HG03342 (cell line): ENCODE measurements around the gene SIGMAR1.
A peak's percentile ranks its signal among the peaks of the same experiment; 100 is the strongest.

Experiments used
- ATAC-seq: cut with Tn5 transposase; IDR thresholded peaks from one replicate; pipeline ENCODE4 v1.9.1; 2021; ENCODE audit warnings: mild to moderate bottlenecking, moderate library complexity; ENCODE audit not compliant: unreplicated experiment

SIGMAR1 gene

DNA sequence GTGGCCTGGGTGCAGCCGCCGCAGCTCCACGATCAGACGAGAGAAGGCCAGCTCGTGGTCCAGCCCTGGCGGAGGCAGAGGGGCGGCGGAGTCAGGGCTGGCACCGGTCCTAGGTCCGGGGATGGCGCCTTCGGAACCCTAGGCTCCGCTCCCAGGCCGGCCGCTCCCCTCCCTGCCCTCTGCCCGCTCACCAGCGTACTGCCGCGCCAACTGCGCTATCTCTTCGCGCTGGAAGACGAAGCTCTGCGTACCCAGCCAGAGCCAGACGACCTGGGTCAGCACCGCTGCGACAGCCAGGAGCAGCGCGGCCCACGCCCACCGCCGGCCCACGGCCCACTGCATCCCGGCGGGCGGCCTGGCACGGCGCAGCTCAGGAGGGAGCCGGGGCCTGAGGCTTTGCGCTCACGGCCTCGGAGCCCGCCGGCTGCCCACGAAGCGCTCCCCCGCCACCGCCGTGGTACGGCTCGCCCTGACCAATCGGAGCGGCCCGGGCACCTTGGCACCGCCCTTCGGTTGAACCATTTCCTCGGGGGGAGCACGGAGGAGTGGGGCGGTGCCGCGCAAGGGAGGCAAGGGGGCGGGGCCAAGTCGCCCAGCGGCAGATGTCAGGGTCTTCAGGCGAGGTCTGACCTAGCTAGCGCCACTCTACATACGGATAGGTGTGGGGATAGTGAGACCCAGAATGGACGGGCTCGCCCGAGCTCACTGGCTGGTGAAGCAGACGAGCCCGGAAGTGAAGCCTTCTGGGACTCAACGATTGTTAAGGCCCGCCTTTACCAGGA, at the start of gene SIGMAR1:
Gene SIGMAR1 (minus strand): TSS at position 432 of the 782 bp plus-strand sequence. CDS start 90 bp downstream, at position 342.
- ATAC-seq: peak; percentile 85

DNA sequence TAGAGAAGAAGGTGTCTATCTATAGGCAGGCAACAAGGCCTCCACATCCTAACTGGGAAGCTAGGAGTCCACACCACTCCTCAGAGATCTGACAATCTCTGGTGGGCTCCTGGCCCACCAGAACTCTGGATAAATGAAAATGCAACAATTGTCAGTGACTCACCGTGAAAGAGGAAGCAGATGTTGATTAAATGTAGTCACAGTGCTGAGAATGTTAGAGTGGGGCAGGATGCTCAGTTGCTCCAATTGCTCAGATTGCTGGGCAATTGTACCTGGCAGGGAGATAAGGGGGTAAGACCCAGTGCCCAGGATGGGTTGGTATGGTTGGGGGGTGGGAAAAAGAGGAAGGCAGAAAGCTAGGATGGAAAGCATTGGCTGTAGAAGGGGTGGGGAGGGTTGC, 49.1 kb upstream of the SIGMAR1 start:
- ATAC-seq: no peak

DNA sequence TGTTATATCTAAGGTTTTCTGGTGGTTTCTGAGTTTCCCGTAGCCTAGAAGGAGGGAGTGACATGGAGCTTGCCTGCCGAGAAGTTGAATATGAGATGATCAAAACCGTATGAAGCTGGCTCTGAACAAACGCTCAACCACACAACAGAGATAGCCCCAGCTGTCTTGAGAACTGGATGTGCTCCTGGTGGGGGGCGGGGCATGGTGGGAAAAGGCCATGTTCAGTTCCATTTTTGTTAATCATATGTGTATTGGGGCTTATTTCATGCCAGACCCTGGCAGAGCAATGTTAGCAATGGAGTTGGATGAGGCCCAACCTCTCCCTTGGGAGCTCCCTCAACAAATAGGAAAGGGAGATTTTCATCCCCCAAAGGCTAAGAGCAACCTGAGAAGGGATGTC, 48.6 kb upstream of the SIGMAR1 start:
- no peak for ATAC-seq

DNA sequence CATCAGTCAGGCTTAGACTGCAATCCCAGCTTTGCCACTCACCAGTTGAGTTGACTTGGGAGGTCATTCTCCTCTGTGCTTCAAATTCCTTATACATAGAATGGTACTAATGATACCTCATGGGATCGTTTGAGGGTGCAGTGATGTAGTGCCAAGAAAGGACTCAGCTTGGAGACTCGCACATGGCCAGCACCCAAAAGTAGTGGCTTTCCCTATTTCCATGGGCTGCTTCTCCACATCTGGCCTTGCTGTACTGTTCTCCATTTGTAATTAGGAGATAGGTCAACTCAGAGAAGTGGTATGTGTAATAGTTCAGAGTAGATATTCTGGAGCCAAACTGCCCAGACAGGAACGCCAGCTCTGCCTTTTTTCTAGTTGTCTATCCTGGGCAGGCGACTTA, 48.0 kb upstream of the SIGMAR1 start:
- no peak for ATAC-seq

DNA sequence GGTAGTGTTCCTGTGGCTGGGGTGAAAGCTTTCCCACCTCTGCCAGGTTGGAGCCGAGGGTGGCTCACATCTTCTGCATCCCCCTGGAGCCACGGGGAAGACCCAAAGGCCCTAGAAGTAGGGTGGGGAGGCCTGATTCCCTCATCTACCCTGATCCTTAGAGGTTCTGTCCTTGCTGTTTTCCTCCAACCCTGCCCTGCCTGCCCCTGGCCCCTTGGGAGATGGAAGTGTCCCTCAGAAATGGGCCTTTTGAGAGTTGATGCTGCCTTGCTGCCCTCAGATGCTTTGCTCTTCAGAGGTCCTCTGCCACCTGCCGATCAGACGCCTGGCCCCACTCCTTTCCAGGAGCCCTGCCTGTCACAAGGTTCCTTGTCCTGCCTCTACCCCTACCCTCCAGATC, 47.2 kb upstream of the SIGMAR1 start:
- no peak for ATAC-seq

DNA sequence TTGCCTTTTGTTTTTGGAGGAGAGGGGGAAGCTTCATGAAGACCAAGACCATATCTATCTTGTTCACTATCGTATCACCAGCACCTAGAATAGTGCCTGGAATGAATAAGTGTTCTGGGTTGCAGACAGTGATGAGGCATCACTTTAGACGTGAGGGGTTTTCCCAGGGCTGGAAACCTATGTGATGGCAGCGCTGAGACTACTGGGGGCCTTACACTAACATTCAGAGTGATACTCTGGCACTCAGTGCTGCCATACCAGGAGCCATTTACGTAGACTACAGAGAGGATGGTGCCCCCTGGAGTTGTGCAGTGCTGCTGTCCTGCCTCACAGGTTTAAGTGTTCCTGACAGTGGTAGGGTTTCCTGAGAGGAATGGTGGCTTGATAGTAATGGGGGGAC, 46.6 kb upstream of the SIGMAR1 start:
- no peak for ATAC-seq

DNA sequence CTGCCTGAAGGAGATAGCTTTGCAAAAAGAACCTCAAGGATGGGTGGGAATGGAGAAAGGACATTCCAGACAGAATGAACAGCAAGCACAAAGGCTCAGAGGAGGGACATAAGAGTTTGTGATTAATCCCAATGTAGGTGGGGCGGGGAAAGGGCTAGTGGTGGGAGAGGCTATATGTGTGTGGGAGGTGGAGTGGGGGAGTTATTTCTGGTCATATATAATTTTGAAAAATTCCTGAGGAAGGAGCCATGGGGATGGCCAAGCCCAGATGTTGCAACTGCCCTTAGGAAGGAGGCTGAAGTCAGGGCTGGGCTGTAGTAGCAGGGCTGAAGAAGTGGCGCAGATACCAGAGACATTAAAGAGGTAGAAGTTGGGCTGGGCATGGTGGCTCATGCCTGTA, 38.3 kb upstream of the SIGMAR1 start:
- no peak for ATAC-seq

DNA sequence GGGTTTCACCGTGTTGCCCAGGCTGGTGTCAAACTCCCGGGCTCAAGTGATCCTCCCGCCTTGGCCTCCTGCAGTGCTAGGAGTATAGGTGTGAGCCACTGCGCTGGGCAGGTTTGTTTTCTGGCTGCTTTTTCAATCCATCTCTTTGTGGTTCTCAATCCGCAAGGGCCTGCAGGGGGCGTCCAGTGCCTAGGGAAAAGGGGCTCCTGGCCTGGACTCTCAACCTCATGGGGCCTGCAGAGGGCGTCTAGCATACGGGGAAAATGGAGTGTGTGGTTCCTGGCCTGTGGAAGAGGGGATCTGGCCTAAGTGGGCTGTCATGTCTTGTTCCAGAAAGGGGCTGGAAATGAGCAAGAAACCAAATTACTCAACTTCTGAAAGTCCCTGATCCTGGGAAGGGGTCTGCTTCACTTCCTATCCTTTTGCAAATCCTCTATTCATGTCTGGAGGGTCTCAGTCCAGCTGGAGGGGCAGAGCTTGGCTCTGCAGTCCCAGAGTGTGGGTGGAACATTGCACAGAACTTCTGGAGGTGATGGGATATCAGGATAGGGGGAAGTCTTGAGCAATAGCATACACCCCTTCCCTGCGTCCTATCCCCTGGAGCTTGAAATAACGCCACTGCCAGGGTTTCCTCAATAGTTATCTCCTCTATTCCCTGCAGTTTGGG, 37.6 kb upstream of the SIGMAR1 start:
- no peak for ATAC-seq

DNA sequence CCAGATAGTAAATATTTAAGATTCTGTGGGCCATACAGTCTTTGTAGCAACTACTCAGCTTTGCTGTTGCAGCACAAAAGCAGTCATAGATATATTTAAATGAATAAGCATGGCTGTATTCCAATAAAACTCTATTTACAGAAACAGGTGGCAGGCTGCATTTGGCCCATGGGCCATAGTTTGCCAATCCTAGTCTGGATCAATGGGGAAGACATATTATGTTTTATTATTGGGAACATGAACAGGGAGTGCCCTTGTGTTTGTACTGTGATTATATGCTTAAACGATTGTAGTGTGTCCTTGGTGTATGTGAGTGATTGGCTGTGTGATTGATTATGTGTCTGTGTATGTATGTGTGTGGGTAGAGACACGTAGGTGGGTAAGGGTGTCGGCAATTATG, 36.9 kb upstream of the SIGMAR1 start:
- ATAC-seq: no peak

DNA sequence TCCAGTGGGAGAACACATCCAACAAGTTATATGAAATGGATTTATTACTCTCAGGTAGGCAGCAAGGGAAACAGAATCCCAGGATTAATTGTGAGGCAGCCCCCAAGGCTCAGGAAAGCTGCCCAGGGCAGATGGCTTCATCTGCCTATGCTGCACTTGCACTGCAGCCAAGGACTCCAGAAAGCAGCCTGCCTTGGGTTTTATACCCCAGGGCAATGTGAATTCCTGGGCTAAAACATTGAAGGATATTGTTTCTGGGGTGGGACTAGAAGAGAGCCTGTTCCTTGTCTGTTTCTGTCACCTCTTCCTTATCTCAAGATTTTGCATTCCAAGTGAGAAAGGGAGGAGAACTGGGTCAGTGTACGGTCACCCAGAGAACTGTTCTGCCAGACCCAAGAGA, 33.7 kb upstream of the SIGMAR1 start:
- no peak for ATAC-seq

DNA sequence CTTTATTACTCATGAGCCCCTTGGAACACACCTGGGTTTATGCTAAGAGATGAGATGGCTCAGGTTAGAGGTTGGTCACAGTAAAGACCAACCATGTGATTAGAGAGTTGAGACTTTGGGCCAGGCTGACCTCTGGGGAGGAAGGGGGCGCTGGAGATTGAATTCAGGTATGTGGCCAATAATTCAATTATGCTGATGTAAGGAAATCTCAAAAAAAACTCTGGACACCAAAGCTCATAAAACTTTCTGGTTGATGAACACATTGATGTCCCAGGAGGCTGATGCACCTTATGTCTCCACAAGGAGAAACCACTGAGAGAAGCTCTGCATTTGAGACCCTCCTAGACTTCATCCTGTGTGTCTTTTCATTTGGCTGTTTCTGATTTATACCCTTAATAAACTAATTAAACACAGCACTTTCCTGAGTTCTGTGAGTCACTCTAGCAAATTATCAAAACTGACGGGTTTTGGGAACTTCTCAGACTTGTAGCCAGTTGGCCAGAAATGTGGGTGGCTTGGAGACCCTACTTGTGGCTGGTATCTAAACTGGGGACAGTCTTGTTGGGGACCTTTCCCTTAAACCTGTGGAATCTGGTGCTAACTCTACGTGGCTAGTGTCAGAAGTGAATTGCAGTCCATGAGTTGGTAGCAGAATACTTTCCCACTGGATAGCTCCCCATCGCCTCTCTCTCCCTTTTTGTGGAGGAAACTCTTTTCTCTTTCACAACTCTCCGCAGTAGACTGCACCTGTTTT, 32.4 kb upstream of the SIGMAR1 start:
- no peak for ATAC-seq

DNA sequence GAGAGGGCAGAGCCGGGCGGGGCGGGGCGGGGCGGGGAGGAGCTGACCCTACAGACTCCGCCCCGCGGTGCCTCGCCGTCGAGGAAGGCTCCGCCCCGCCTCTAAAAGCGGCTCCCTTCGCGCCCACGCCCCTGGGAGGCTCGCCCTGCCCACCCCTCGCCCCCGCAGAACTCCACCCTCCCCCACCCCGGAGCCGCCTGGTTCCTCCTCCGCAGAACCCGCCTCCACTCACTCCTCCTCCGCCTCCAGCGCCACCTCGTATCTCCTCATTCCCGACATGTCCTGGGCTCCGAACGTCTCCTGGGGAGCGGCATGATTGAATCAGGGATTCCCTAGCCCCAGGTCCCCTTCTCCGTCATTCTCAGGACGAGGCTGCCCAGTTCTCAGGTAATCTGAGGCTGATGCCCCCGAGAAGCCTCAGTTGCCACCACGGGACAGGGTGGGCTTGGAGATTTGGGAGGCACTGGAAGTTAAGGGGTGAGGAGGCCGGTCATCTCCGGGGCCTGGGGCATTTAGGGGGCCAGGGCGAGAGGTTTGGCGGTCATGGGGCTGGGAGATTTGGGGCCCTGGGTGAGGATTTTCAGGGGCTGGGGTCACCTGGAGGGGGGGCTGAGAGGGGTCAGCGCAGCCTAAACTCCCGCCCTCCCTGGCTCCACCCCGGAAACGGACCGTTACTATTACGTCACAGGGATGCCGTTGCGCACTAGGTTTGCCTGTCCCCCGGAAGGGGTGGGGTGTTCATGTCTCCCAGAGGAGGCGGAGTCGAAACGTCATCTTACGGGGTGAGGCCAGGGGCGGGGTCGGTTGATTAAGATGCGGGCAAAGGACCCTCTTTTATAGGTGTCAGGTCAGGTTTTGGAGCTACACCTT, 28.0 kb upstream of the SIGMAR1 start:
- ATAC-seq: peak; percentile 71

DNA sequence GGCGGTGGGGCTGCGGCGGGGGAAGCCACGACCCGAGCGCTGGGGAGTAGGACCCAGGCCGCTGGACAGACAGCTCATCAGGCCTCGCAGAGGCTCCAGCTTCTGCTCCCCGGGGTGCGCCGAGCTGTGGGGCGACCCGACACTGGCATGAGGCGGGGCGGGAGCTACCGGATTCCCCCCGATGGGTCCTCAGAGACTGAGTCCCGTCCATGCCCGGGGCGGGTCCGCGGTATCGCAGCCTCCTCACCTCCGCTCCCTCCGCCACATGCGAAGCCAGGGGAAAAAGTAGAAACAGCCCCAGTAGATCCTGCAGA, 27.4 kb upstream of the SIGMAR1 start:
- ATAC-seq: no peak

DNA sequence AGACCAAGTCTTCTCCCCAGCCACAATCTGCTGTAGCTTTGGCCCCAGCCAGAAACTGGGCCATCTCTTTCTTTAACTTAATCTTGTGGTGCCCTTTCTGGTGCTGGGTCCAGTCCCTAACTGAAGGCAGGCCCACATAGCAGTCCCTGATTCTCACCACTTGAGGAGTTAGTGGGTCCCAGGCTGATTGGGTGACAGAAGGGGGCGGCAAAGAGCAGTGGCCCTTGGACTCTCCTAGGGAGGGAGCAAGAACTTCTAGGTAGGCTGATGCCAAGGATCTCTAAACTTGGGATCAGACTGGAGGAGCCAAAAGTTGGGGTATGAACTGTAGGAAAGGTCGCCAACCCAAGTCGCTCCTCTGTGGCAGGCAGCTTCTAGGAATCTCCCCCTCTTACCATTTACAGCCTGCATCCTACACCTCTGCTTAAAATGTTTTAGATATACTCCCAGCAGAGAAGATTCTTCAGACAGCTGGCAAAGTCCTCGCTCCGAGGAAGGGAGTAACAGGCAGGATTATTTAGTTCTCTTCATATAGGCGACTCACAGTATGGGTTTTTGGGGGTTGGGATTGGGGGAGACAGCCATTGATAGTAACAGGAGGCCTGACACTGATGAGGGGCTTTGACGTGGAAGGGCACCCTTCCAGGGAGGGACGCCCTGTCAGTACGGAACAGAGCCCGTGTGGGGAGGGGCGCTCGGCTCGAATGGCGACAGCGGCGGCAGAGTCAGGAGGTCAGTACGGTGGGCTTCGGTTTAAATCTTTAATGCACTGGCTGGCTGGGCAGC, 26.9 kb upstream of the SIGMAR1 start:
- peak; percentile 62 for ATAC-seq

DNA sequence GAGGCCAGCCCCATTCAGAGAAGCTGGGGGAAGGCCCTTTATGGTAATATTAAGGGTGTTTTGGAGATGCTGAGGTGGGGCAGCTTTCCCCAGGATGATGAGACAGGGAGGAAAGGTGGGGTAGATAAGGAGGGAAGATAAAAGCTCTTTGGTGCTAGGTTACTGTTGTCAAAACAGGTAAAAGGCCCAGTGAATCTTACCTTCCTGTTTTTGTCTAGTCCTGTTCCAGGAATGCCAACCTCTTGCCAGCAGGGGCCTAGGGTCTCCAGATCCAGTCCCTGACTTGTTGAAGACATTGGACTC, 25.7 kb upstream of the SIGMAR1 start:
- no peak for ATAC-seq

DNA sequence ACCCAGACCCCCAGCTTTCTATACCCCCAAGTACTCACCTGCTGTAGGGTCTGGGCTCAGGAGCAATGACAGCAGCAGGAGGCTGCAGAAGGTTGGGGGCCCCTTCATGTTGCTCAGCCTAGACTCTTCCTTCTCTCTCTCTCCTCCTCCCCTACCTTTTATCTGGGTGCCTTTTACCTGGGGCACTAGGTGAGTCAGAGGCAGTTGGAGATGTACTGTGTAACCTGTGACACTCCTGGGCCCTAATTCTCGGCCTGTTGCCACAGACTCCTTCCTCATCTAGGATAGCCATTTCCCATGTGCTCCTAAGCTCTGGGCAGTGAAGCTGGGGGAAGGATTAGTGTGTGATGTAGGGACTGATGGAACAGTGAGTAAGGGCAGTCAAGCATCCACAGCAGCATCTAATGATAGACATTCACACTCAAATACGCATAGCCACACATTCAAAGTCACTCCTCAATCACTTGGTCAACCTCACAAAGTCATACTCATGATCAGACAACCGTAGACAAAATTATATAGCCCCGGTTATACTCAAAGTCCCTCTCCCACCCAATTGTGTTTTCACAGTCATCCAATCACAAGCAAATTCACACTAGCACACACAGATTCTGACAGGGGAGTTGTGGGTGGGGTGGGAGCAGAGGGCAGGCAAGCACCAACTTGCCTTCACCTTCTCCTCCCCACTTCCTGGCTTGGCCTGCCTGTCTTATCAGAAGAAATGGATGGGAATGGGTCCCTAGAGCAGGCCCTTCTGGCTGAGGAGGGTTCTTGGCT, 25.1 kb upstream of the SIGMAR1 start, which contains the start of gene CCL27:
Gene CCL27 (minus strand): TSS at position 132 of the 777 bp plus-strand sequence. CDS start 24 bp downstream, at position 108.
- ATAC-seq: no peak

DNA sequence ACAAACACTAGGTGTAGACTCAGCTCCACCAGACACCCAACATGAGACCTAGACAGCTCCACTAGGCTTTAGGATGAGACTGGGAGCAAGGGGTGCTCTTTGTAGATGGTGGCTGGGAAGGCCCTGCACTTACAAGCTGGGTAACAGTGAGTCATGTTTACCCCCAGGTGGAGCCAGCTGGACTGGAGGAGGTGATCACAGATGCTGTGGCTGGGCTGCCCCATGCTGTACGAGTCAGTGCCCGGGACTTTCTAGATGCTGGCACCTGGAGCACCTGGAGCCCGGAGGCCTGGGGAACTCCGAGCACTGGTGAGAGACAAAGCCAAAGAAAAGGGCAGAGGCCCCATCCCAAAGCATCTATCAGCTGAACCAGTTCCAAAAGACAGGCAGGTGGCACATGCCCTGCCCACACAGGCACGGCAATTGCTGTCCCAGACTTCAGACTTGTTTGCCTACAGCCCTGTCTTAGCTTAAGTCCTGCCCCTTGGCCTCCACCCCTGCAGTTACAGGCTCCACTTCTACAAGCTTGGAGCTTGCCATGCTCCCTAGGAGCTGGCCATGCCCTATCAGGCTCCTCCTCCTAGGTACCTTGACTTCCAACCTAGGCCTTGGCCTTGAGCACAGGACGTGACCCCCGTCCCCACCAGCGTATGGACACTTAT, 22.1 kb upstream of the SIGMAR1 start:
- no peak for ATAC-seq

DNA sequence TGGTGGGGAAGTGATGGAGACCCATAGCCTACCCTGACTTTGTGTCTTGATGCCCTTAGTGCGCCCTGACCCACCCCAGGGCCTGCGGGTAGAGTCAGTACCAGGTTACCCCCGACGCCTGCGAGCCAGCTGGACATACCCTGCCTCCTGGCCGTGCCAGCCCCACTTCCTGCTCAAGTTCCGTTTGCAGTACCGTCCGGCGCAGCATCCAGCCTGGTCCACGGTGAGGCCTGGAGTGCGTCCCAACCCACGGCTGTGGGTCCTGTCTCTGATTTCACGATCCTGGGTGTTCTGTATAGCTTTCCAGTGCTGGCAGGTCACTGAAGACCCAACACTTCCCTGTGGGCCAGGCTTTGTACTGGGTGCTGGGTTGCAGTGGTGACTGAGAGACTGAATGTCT, 20.9 kb upstream of the SIGMAR1 start:
- no peak for ATAC-seq

DNA sequence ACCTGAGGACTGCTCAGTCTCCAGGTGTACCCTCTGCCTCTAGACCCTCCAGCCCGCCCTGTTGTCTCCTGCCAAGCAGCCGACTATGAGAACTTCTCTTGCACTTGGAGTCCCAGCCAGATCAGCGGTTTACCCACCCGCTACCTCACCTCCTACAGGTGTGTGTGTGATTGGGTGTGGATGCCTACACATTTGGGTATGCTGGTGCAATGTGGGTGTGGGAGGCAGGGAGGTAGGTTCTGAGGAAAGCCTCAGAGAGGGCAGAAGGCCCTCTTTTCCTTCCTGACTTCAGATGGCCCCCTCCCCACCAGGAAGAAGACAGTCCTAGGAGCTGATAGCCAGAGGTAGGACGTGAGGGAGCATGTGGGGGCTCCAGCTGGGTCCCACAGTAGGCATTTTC, 19.4 kb upstream of the SIGMAR1 start:
- no peak for ATAC-seq
